H1 (cell line): Measurements from ENCODE around the gene PHC2. TPM values are rescaled to one million over a fixed set of nuclear protein-coding genes. Genes with fewer than 3 reads are reported as not detected.

Experiments used
- CTCF ChIA-PET: fragments of 300-600 bp; sonication (Branson Sonifier 250); formaldehyde crosslinking; loops from one replicate; lab custom pipeline; 2021; ENCODE audit not compliant: partially characterized antibody; lab: Charles Lee
- POLR2A ChIA-PET: fragments of 300-600 bp; sonication (Branson Sonifier 250); formaldehyde crosslinking; loops from one replicate; lab custom pipeline; 2021; ENCODE audit warnings: inconsistent platforms; ENCODE audit not compliant: partially characterized antibody; lab: Charles Lee
- DNase-seq, 2 experiments: peaks; one replicate each; pipeline versions ENCODE4 v3.0.0 to v3.0.0-alpha.2; 2010 to 2022; ENCODE audit warnings: low spot score in 2 of 2, low read depth in 1 of 2, mixed read lengths in 1 of 2
- FAIRE-seq: peaks from 2 replicates; lab custom pipeline; 2011; peaks lifted over from hg19 to GRCh38; lab: Jason Lieb, UNC
- H2AFZ ChIP-seq: 2 replicates; pipeline ENCODE4 v1.8.1; 2012; ENCODE audit warnings: low read length, inconsistent platforms
- H2AK5ac ChIP-seq: 2 replicates; pipeline ENCODE4 v1.6.1; 2013; ENCODE audit warnings: low read depth, low read length
- H2BK120ac ChIP-seq: replicated peaks from 2 replicates; pipeline ENCODE3; 2013; ENCODE audit warnings: low read depth, low read length, inconsistent platforms
- H2BK12ac ChIP-seq: 2 replicates; pipeline ENCODE4 v1.6.1; 2013; ENCODE audit warnings: low read depth, low read length
- H2BK15ac ChIP-seq: 2 replicates; pipeline ENCODE4 v1.6.1; 2013; ENCODE audit warnings: low read length
- H2BK20ac ChIP-seq: 2 replicates; pipeline ENCODE4 v1.6.1; 2013; ENCODE audit warnings: low read length
- H2BK5ac ChIP-seq: 2 replicates; pipeline ENCODE4 v1.6.1; 2013; ENCODE audit warnings: low read depth, low read length
- H3K14ac ChIP-seq: 2 replicates; pipeline ENCODE4 v1.6.1; 2013; ENCODE audit warnings: inconsistent platforms; ENCODE audit not compliant: insufficient read length
- H3K18ac ChIP-seq: 2 replicates; pipeline ENCODE4 v1.6.1; 2013; ENCODE audit warnings: low read length; ENCODE audit errors: extremely low read depth
- H3K23ac ChIP-seq: 2 replicates; pipeline ENCODE4 v1.6.1; 2013; ENCODE audit warnings: inconsistent platforms; ENCODE audit not compliant: insufficient read length
- H3K23me2 ChIP-seq: 2 replicates; pipeline ENCODE4 v1.6.1; 2013; ENCODE audit warnings: low read depth, low read length
- H3K27ac ChIP-seq: 2 replicates; pipeline ENCODE4 v1.6.1; 2011; ENCODE audit warnings: low read depth, low read length, inconsistent platforms
- H3K27me3 ChIP-seq, 4 experiments: replicated peaks in 1 of 4; 1 replicate in 1 of 4; 2 replicates in 3 of 4; pipeline versions ENCODE4 v1.6.1 to v1.8.1; 2011 to 2013; ENCODE audit warnings: low read length in 3 of 4, mild to moderate bottlenecking in 3 of 4, inconsistent platforms in 2 of 4, mixed read lengths in 2 of 4, moderate library complexity in 1 of 4; ENCODE audit not compliant: control insufficient read depth in 3 of 4, insufficient read depth in 3 of 4; ENCODE audit errors: extremely low read depth in 1 of 4
- H3K36me3 ChIP-seq, 4 experiments: 2 replicates each; pipeline versions ENCODE4 v1.6.1 to v1.8.1; 2011 to 2013; ENCODE audit warnings: mild to moderate bottlenecking in 4 of 4, low read length in 3 of 4, moderate library complexity in 2 of 4, control low read depth in 1 of 4, inconsistent platforms in 1 of 4; ENCODE audit not compliant: insufficient read depth in 4 of 4, control insufficient read depth in 2 of 4
- H3K4ac ChIP-seq: replicated peaks from 2 replicates; pipeline ENCODE3; 2013; ENCODE audit warnings: low read length, low read depth, mixed read lengths, inconsistent platforms; ENCODE audit not compliant: insufficient read length
- H3K4me1 ChIP-seq, 4 experiments: replicated peaks in 1 of 4; 1 replicate in 1 of 4; 2 replicates in 3 of 4; pipeline versions ENCODE4 v1.6.1 to v1.8.1; 2011 to 2013; ENCODE audit warnings: low read length in 3 of 4, inconsistent platforms in 2 of 4, mixed read lengths in 1 of 4; ENCODE audit not compliant: insufficient read depth in 4 of 4, control insufficient read depth in 3 of 4
- H3K4me2 ChIP-seq, 2 experiments: 2 replicates each; pipeline versions ENCODE4 v1.6.1 to v1.8.1; 2011 to 2013; ENCODE audit warnings: low read depth in 2 of 2, low read length in 2 of 2, control low read depth in 1 of 2, inconsistent platforms in 1 of 2, mild to moderate bottlenecking in 1 of 2; ENCODE audit not compliant: insufficient read depth in 1 of 2
- H3K4me3 ChIP-seq, 4 experiments: fragments of 200-600, 300-600 bp in 1 of 4; sonication (generic), shearing (Covaris generic), sonication (Bioruptor Twin) in 1 of 4; 2 replicates each; pipeline versions ENCODE4 v1.5.1 to v1.8.1; 2011 to 2016; ENCODE audit warnings: low read length in 4 of 4, low read depth in 3 of 4, control low read depth in 2 of 4, inconsistent platforms in 2 of 4, mild to moderate bottlenecking in 2 of 4, mixed read lengths in 1 of 4, moderate library complexity in 1 of 4; ENCODE audit not compliant: insufficient read depth in 2 of 4; ENCODE audit errors: extremely low read depth in 1 of 4
- H3K56ac ChIP-seq: replicated peaks from 2 replicates; pipeline ENCODE3; 2013; ENCODE audit warnings: low read depth, mild to moderate bottlenecking, mixed read lengths, low read length, inconsistent platforms; ENCODE audit not compliant: insufficient read length
- H3K79me1 ChIP-seq: 2 replicates; pipeline ENCODE4 v1.6.1; 2013; ENCODE audit warnings: low read depth, low read length, control low read depth
- H3K79me2 ChIP-seq, 2 experiments: 2 replicates each; pipeline versions ENCODE4 v1.6.1 to v1.8.1; 2012 to 2013; ENCODE audit warnings: low read length in 2 of 2, mild to moderate bottlenecking in 2 of 2, inconsistent platforms in 1 of 2; ENCODE audit not compliant: insufficient read depth in 2 of 2, control insufficient read depth in 1 of 2
- H3K9ac ChIP-seq, 4 experiments: replicated peaks in 1 of 4; 1 replicate in 1 of 4; 2 replicates in 3 of 4; pipeline versions ENCODE4 v1.6.1 to v1.8.1; 2011 to 2013; ENCODE audit warnings: low read depth in 3 of 4, low read length in 3 of 4, control low read depth in 2 of 4, mild to moderate bottlenecking in 2 of 4, moderate library complexity in 2 of 4, inconsistent platforms in 1 of 4; ENCODE audit errors: extremely low read depth in 1 of 4
- H3K9me3 ChIP-seq, 2 experiments: 2 replicates each; pipeline versions ENCODE4 v1.6.1 to v1.8.1; 2012 to 2013; ENCODE audit warnings: mild to moderate bottlenecking in 2 of 2, moderate library complexity in 2 of 2, control low read depth in 1 of 2, inconsistent platforms in 1 of 2, low read depth in 1 of 2, low read length in 1 of 2, mixed read lengths in 1 of 2; ENCODE audit not compliant: insufficient read depth in 2 of 2
- H4K20me1 ChIP-seq, 2 experiments: replicated peaks in 1 of 2; 2 replicates each; pipeline versions ENCODE3 to v1.8.1; 2011 to 2013; ENCODE audit warnings: inconsistent platforms in 2 of 2, low read length in 2 of 2, mild to moderate bottlenecking in 1 of 2; ENCODE audit not compliant: insufficient read depth in 2 of 2, control insufficient read depth in 1 of 2
- H4K5ac ChIP-seq: 2 replicates; pipeline ENCODE4 v1.6.1; 2013; ENCODE audit warnings: low read length, low read depth, mixed read lengths, inconsistent platforms; ENCODE audit not compliant: insufficient read length
- H4K8ac ChIP-seq: 2 replicates; pipeline ENCODE4 v1.8.0; 2013; ENCODE audit warnings: mild to moderate bottlenecking, moderate library complexity, low read length, inconsistent platforms; ENCODE audit not compliant: insufficient read depth; ENCODE audit errors: extremely low read depth
- H4K91ac ChIP-seq: replicated peaks from 2 replicates; pipeline ENCODE3; 2013; ENCODE audit warnings: low read length, mixed read lengths, inconsistent platforms; ENCODE audit not compliant: insufficient read length
- ASH2L ChIP-seq: fragments of 200-600, 300-600 bp; sonication (generic); IDR thresholded peaks from one replicate; pipeline ENCODE4 v1.7.1; 2017; ENCODE audit warnings: low read length
- CBX5 ChIP-seq: fragments of 300-800, 300-1000 bp; sonication (generic); IDR thresholded peaks from 2 replicates; pipeline ENCODE4 v1.7.1; 2016; ENCODE audit warnings: antibody characterized with exemption, low read length, low read depth
- CBX8 ChIP-seq: fragments of 300-800, 300-1000 bp; sonication (generic); IDR thresholded peaks from 2 replicates; pipeline ENCODE4 v1.7.1; 2016; ENCODE audit warnings: low read depth, low read length, borderline replicate concordance
- CTBP2 ChIP-seq: IDR thresholded peaks from 2 replicates; pipeline ENCODE4 v1.7.0; 2011; ENCODE audit warnings: borderline replicate concordance, mild to moderate bottlenecking, moderate library complexity, mixed read lengths, low read length; ENCODE audit not compliant: insufficient read depth, insufficient read length
- HDAC2 ChIP-seq, 2 experiments: fragments of 300-600 bp in 1 of 2; sonication (generic) in 1 of 2; IDR thresholded peaks; 2 replicates each; pipeline ENCODE4 v1.6.1; 2011 to 2012; ENCODE audit warnings: low read depth in 2 of 2, low read length in 2 of 2, mild to moderate bottlenecking in 2 of 2, moderate library complexity in 2 of 2, borderline replicate concordance in 1 of 2, inconsistent platforms in 1 of 2
- JUND ChIP-seq: IDR thresholded peaks from 2 replicates; pipeline ENCODE4 v1.6.1; 2011; ENCODE audit warnings: mild to moderate bottlenecking, improper control_type of control experiment, low read length
- MAFK ChIP-seq: IDR thresholded peaks from 2 replicates; pipeline ENCODE4 v1.6.1; 2012; ENCODE audit warnings: low read depth, mild to moderate bottlenecking, improper control_type of control experiment, low read length
- RNF2 ChIP-seq: fragments of 200-900, 300-1000 bp; sonication (generic); IDR thresholded peaks from 2 replicates; pipeline ENCODE4 v1.7.1; 2016; ENCODE audit warnings: borderline replicate concordance, low read depth, mild to moderate bottlenecking, antibody characterized with exemption, low read length; ENCODE audit not compliant: poor library complexity, severe bottlenecking; ENCODE audit errors: missing control alignments
- SAP30 ChIP-seq: fragments of 300-600 bp; sonication (generic); IDR thresholded peaks from 2 replicates; pipeline ENCODE4 v1.7.1; 2012; ENCODE audit warnings: low read length, moderate library complexity, mild to moderate bottlenecking, inconsistent platforms; ENCODE audit not compliant: insufficient read depth, insufficient replicate concordance
- SIN3A ChIP-seq, 2 experiments: IDR thresholded peaks in 1 of 2; conservative IDR thresholded peaks in 1 of 2; 2 replicates each; pipeline ENCODE4 v1.6.1; 2011 to 2012; ENCODE audit warnings: low read length in 2 of 2, improper control_type of control experiment in 1 of 2, low read depth in 1 of 2, mild to moderate bottlenecking in 1 of 2
- SRF ChIP-seq: IDR thresholded peaks from 2 replicates; pipeline ENCODE4 v1.6.1; 2011; ENCODE audit warnings: mild to moderate bottlenecking, low read depth, low read length, moderate library complexity
- WGBS, 2 experiments: shearing (Covaris generic) in 1 of 2; methylation state at CpG; one replicate each; pipeline versions ENCODE4 v1.1.6 to v1.1.7; 2013 to 2015; ENCODE audit warnings: low lambda C conversion rate in 2 of 2, mixed read lengths in 2 of 2, inconsistent platforms in 1 of 2, low coverage in 1 of 2, missing lambda C conversion rate in 1 of 2; ENCODE audit not compliant: insufficient replicate concordance in 2 of 2, insufficient coverage in 1 of 2, insufficient read length in 1 of 2; ENCODE audit errors: extremely low coverage in 1 of 2, missing lambda C conversion rate in 1 of 2; 5-methylcytosine and 5-hydroxymethylcytosine counted together
- polyA plus RNA-seq, 7 experiments: library from polyadenylated mRNA; depleted of rRNA in 3 of 7; stranded (reverse) in 5 of 7; unstranded in 2 of 7; fragments of >200 nt in 5 of 7; fragments of 200-250 nt in 2 of 7; gene quantifications; 1 replicate in 5 of 7; 2 replicates in 1 of 7; 4 replicates in 1 of 7; pipeline versions ENCODE4 v1.2.1 to v1.2.3, GENCODE V29; 2011 to 2013; ENCODE audit warnings: missing spikeins in 2 of 7, mixed read lengths in 2 of 7
- total RNA-seq: library from RNA; stranded (reverse); fragmentation: NEBNext Ultra II Directional; extraction: Animal tissue kit (Norgen Biotek cat#: 25700); gene quantifications from 2 replicates; pipeline ENCODE4 v1.2.1, GENCODE V29; 2021
- TF ChIP-seq, protein P1 (sequence below): IDR thresholded peaks from 2 replicates; pipeline ENCODE4 v1.6.1; 2012; ENCODE audit warnings: inconsistent platforms

The PHC2 gene
- total and polyA plus RNA-seq, 2 of the 8 experiments (the other 6 are each of a cell fraction or from before 2014, with no cell fraction given): 5.6 to 14.2 TPM

GRCh38 chr1:33446590-33446989 lies 15.7 kb upstream of the PHC2 start:
- ChIA-PET CTCF (interaction anchor here (1.4 to 3.9 kb wide), 4 partner anchors 9 to 151 kb away, joined by 3 to 23 read pairs (median 7); no protein-coding TSS in a partner anchor), POLR2A (no interaction called here)
- no peak overlapping the region for H3K56ac ChIP-seq
- no peak overlapping the region for H4K8ac ChIP-seq
- H2BK120ac ChIP-seq: no peak overlapping the region
- no peak overlapping the region for H3K23ac ChIP-seq
- H4K5ac ChIP-seq: no peak overlapping the region
- no peaks in the 10 kb centered on the region for H3K27me3 ChIP-seq
- 88% methylated on average over 2 of the region's 3 CpGs; no CpG with 5 or more reads in 1 of the 2 experiments for WGBS, 2 experiments
- no peak overlapping the region for H2BK15ac ChIP-seq
- no peaks in the 10 kb centered on the region; the same call in 1 of the 2 replicates for H3K23me2 ChIP-seq
- FAIRE-seq (no peak), DNase-seq (peak in 1 of 2 experiments; percentile 6)
- no peak overlapping the region for H2AK5ac ChIP-seq
- no peak overlapping the region for H2AFZ ChIP-seq
- no peak overlapping the region for H3K9ac ChIP-seq
- H3K79me1 ChIP-seq: no peaks in the 10 kb centered on the region
- no peaks in the 10 kb centered on the region for H3K79me2 ChIP-seq
- H2BK12ac ChIP-seq: no peak overlapping the region
- no peaks in the 10 kb centered on the region for H4K20me1 ChIP-seq
- no peak overlapping the region for H3K14ac ChIP-seq
- no peak overlapping the region for H3K4me3 ChIP-seq
- H3K36me3 ChIP-seq: no peaks in the 10 kb centered on the region
- no peak overlapping the region for H4K91ac ChIP-seq
- H3K27ac ChIP-seq: no peak overlapping the region
- H3K4ac ChIP-seq: no peak overlapping the region
- H3K9me3 ChIP-seq: no peaks in the 10 kb centered on the region
- H3K4me2 ChIP-seq: no peak overlapping the region
- no peak overlapping the region for H2BK20ac ChIP-seq
- H3K4me1 ChIP-seq: peaks cover 0 to 2% (median 0%) of the 10 kb centered on the region in 4 experiments; a peak in 2 of 7 replicates
- no peak overlapping the region for H3K18ac ChIP-seq
- H2BK5ac ChIP-seq: no peak overlapping the region
- TF ChIP-seq, protein P1, sequence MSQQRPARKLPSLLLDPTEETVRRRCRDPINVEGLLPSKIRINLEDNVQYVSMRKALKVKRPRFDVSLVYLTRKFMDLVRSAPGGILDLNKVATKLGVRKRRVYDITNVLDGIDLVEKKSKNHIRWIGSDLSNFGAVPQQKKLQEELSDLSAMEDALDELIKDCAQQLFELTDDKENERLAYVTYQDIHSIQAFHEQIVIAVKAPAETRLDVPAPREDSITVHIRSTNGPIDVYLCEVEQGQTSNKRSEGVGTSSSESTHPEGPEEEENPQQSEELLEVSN: no peak
- TF ChIP-seq SIN3A (conservative IDR thresholded peaks at IDR 0.05 in 1 of 2, IDR thresholded peaks at IDR 0.05 in 1 of 2; ENCODE audit: low read depth in 1 of 2, low read length in 2 of 2): no peak
- no peak for TF ChIP-seq ASH2L
- TF ChIP-seq HDAC2 (IDR thresholded peaks at IDR 0.05; ENCODE audit: borderline replicate concordance in 1 of 2, low read depth in 2 of 2, low read length in 2 of 2): no peak
- no peak for TF ChIP-seq CTBP2
- TF ChIP-seq CBX8: no peak
- no peak for TF ChIP-seq CBX5
- no peak for TF ChIP-seq JUND
- TF ChIP-seq RNF2: no peak
- TF ChIP-seq MAFK: no peak
- TF ChIP-seq SAP30: no peak
- TF ChIP-seq SRF: no peak
